ENCODE data around the gene ATP8A2.
"Not testable (repeated sequence)": the region's sequence is repeated elsewhere in the genome, so short reads cannot be mapped to it uniquely, and the experiment has no call there.

The ATP8A2 gene

GRCh38 chr13:25570185-25570584, 198.4 kb downstream of the ATP8A2 start:
- no peak for DNase-seq

- DNase-seq, result no peak
Observed at GRCh38 chr13:25571237-25571636, 199.5 kb downstream of the ATP8A2 start.

- DNase-seq, result not testable (repeated sequence)
Observed at GRCh38 chr13:25572171-25572570, 200.4 kb downstream of the ATP8A2 start.

GRCh38 chr13:25574437-25575411, 202.9 kb downstream of the ATP8A2 start:
- peak; percentile 61 for DNase-seq

GRCh38 chr13:25575562-25575961, 203.8 kb downstream of the ATP8A2 start:
- no peak for DNase-seq

GRCh38 chr13:25578526-25578925, 206.8 kb downstream of the ATP8A2 start:
- no peak for DNase-seq

DNA sequence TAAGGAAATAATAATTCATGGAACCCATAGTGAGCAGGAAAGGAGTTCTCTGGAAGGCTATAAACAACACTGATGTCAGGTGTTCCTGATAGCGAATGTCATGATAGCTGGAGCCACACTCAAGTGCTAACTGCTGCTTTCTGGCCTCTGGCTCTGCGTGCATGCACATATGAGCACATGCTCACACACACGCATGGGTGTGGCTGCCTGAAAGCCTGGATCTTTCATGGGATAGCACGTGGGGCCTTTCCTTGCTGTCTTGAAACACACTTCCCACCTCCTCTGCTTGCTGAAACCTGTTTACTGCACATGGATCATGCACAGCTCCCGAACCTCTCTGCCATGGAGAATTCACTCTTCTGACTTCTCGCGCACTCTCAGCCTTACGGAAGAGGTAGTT, 207.4 kb downstream of the ATP8A2 start:
- DNase-seq, result no peak

DNA sequence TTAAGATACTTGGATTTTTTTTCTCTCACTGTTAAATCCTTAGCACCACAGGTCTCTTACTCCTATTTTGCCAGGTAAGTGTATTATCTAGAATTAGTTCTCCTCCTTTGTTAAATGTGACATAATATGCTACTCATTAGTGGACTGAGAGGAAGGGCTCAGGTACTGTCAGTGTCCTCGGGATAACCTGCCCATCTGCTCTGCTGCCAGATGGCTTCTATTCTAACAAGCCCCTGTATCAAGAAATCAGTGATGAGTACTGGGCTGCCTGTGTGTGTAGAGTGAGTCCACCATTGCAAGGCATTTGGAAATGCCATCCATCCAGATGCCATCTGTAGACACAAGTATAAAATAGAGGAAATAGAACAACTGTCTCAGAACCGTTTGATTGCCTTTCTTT, 209.6 kb downstream of the ATP8A2 start:
- DNase-seq, result no peak

- no peak for DNase-seq
Observed at GRCh38 chr13:25584087-25584486, 212.3 kb downstream of the ATP8A2 start.

- no peak for DNase-seq
Observed at GRCh38 chr13:25585000-25585399, 213.2 kb downstream of the ATP8A2 start.

- no peak for DNase-seq
Observed at GRCh38 chr13:25587326-25587980, 215.7 kb downstream of the ATP8A2 start.

- no peak for DNase-seq
Observed at GRCh38 chr13:25588336-25589060, 216.7 kb downstream of the ATP8A2 start.

- no peak for DNase-seq
Observed at GRCh38 chr13:25598421-25598820, 226.6 kb downstream of the ATP8A2 start.

GRCh38 chr13:25602176-25602575, 230.4 kb downstream of the ATP8A2 start:
- DNase-seq, result no peak

GRCh38 chr13:25604106-25604505, 232.3 kb downstream of the ATP8A2 start:
- no peak for DNase-seq

DNA sequence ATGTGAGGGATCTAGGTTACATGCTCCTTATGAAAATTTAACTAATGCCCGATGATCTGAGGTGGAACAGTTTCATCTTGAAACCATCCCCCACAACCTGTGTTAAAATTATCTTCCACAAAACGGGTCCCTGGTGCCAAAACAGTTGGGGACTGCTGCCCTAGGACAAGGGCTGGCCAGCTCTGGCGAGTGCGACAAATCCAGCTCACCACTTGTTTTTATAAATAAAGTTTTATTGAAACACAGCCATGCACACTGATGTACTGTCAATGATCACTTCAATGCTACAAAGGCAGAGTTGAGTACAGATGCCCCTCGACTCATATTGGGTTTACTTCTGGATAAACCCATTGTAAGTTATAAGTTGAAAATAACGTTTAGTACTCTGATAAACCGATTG, 235.3 kb downstream of the ATP8A2 start:
- DNase-seq, result no peak

DNA sequence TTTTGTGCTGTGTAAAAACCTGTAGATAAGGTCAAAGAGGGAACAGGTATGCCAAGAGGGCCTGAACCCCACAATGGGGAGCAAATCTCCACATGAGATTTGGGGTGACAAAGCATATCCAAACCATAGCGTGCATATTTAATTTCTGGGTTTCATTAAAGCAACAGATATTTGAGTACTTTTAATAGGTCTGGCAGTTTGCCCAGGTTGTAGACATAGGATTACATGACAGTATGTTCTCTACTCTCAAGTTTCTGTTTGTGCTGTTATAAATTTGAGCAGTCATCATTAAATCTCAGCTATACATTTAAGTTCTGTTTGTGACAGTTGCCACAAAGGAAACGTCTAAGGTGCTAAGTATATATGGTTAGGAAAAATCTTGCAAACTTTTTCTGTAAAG, 236.4 kb downstream of the ATP8A2 start:
- DNase-seq, result no peak

GRCh38 chr13:25616674-25617073, 244.9 kb downstream of the ATP8A2 start:
- no peak for DNase-seq

GRCh38 chr13:25619897-25620296, 248.1 kb downstream of the ATP8A2 start:
- DNase-seq, result no peak

- no peak for DNase-seq
Observed at GRCh38 chr13:25625414-25625813, 253.6 kb downstream of the ATP8A2 start.

DNA sequence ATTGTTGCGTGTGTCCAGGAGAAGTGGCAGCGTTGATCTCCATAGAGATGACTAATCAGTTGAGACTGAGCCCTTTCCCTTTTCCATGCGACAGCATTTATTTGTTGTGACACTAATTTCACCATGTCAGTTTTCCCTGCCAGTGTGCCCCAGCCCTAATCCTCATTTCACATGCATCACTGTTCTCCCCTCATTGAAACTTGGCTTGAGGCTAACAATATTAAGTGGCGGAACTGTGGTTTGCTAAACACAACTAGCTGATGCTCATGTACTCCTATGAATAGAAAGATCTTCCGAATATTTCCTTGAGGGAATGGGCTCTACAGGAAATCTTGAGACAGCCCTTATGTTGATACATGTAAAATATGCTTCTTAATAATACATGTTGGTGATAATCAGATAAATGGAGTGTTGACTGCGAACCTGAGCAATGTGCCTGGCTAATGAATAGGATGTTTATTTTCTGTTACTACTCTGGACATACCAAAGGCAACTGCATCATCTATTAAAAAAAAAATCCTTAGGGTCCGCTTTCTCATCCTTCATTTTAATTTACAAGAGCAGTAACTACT, 258.6 kb downstream of the ATP8A2 start:
- no peak for DNase-seq

DNA sequence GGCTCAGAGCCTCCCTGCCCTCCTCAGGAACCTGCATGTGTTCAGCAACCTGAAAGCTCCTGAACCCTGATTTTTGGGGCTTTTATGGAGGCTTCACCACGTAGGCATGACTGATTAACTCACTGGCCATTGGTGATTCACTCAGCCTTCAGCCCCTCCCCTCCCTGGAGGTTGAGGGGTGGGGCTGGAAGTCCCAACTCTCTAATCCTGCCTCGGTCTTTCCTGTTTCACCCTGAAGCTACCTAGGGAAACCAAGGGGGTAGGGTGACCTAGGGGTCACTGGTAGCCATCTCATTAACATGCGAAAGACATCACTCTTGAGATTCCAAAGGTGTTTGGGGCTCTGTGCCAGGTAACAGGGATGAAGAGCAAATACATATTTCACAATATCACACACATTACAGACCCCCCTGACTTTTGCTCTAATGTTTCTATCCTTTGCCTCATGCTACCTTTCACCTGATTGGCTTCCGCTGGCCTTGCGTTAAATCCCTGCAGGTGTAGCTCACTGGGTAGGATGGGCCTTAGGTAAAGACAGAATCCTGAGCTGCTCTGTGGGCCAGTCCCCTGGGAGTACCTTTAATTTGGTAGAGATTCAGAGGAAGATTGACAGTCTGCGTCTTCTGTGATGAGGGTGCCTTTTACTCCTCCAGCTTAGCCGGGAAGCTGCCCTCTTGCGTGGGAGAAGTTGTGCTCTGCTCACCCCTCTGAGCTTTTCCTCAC, 260.6 kb downstream of the ATP8A2 start:
- DNase-seq, result no peak
